ENCODE measurements around the gene EIF1. TPM values are rescaled to one million over a fixed set of nuclear protein-coding genes. Genes with fewer than 3 reads are reported as not detected.

The EIF1 gene
- total and polyA plus RNA-seq, 2 donors (not counting 1 experiment from before 2014, with no cell fraction given): 773 to 2,045 TPM

DNA sequence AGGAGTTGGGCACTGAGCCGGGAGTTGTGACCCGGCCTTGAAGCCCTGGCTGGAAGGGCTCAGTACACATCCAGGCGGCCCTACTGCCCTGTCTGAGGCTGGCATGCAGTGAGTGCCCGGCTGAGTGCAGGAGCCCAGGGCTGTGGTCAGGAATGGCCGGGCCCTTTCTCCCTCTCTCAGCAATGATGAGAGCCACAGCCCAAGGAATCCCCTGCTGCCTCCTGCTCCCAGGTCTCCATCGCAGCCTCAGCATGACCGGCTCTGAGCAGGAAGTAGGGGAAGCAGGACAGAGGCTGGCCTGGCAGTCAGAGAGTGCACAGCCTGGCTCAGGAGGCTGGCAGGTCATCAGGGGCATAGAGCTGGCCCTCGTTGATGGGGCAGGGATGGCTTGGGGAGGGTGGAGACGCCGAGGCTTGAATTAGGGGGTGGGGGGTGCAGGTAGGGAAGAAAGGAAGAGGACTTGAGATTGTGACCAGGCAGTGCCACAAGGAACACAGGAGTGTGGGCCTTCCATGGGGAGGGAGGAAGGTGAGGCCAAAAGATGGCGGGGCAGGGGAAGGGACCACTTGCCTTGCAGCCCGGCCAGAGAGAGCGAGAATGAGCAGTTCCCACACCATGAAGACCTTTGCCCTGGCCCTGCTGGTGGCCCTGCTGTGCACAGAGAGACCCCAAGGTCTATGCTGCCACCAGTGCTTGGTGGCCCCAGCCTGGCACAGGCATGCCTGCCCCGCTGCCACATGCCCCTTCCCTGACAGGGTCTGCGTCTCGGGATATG, 32.2 kb upstream of the EIF1 start:
- ChIA-PET CTCF (interaction anchor here (0.6 kb wide), 1 partner anchor 991 kb away, joined by 4 read pairs; the partner anchor contains the start of gene KRT222), POLR2A (no interaction called here)
- H3K27ac ChIP-seq (ENCODE audit: low read length in 2 of 2): no peak overlapping the region
- no peaks in the 10 kb centered on the region for H3K4me1 ChIP-seq (ENCODE audit: control insufficient read depth in 2 of 2, insufficient read depth in 2 of 2, low read length in 2 of 2)
- H3K36me3 ChIP-seq (replicated peaks in 1 of 2; ENCODE audit: control extremely low read depth in 1 of 2, control insufficient read depth in 1 of 2, extremely low read depth in 1 of 2, insufficient read depth in 2 of 2, low read length in 1 of 2): no peaks in the 10 kb centered on the region
- H3K27ac Mint-ChIP-seq: no peak overlapping the region
- TF ChIP-seq EZH2 (IDR thresholded peaks at IDR 0.05; ENCODE audit: borderline replicate concordance, insufficient read depth, low read depth, low read length, poor library complexity, severe bottlenecking): no peak
- TF ChIP-seq, protein P1, sequence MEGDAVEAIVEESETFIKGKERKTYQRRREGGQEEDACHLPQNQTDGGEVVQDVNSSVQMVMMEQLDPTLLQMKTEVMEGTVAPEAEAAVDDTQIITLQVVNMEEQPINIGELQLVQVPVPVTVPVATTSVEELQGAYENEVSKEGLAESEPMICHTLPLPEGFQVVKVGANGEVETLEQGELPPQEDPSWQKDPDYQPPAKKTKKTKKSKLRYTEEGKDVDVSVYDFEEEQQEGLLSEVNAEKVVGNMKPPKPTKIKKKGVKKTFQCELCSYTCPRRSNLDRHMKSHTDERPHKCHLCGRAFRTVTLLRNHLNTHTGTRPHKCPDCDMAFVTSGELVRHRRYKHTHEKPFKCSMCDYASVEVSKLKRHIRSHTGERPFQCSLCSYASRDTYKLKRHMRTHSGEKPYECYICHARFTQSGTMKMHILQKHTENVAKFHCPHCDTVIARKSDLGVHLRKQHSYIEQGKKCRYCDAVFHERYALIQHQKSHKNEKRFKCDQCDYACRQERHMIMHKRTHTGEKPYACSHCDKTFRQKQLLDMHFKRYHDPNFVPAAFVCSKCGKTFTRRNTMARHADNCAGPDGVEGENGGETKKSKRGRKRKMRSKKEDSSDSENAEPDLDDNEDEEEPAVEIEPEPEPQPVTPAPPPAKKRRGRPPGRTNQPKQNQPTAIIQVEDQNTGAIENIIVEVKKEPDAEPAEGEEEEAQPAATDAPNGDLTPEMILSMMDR (IDR thresholded peaks at IDR 0.05): no peak
- H3K4me3 Mint-ChIP-seq: no peak overlapping the region
- H3K4me2 ChIP-seq (replicated peaks; ENCODE audit: low read depth, low read length, poor library complexity, severe bottlenecking): no peak overlapping the region
- no peak overlapping the region for H2AFZ ChIP-seq (ENCODE audit: insufficient read depth, low read depth, low read length, poor library complexity, severe bottlenecking)
- intact Hi-C loops (cut with micrococcal nuclease): no loop called here
- 92% methylated on average over 16 of the region's 16 CpGs for WGBS (ENCODE audit: insufficient coverage)
- no peaks in the 10 kb centered on the region for H3K27me3 ChIP-seq (replicated peaks in 1 of 4; ENCODE audit: control extremely low read depth in 1 of 4, control insufficient read depth in 3 of 4, insufficient read depth in 4 of 4, low read length in 3 of 4)
- H3K4me1 Mint-ChIP-seq: no peaks in the 10 kb centered on the region
- ATAC-seq (ENCODE audit: low read depth) (no peak), DNase-seq (no peak)
- no peak overlapping the region for H3K9ac ChIP-seq (ENCODE audit: low read length)
- no peaks in the 10 kb centered on the region for H3K9me3 Mint-ChIP-seq (ENCODE audit: insufficient read depth)
- no peaks in the 10 kb centered on the region for H3K9me3 ChIP-seq (ENCODE audit: control extremely low read depth in 1 of 3, control insufficient read depth in 2 of 3, insufficient read depth in 1 of 3, low read length in 2 of 3)
- H3K79me2 ChIP-seq (ENCODE audit: control insufficient read depth, insufficient read depth, low read length): no peaks in the 10 kb centered on the region
- no peaks in the 10 kb centered on the region for H4K20me1 ChIP-seq (ENCODE audit: control insufficient read depth, insufficient read depth, low read length, poor library complexity, severe bottlenecking)
- H3K27me3 Mint-ChIP-seq: no peaks in the 10 kb centered on the region
- no peak overlapping the region for H3K4me3 ChIP-seq (ENCODE audit: control extremely low read depth in 1 of 5, extremely low read depth in 1 of 5, insufficient read depth in 1 of 5, low read depth in 2 of 5, low read length in 4 of 5)

DNA sequence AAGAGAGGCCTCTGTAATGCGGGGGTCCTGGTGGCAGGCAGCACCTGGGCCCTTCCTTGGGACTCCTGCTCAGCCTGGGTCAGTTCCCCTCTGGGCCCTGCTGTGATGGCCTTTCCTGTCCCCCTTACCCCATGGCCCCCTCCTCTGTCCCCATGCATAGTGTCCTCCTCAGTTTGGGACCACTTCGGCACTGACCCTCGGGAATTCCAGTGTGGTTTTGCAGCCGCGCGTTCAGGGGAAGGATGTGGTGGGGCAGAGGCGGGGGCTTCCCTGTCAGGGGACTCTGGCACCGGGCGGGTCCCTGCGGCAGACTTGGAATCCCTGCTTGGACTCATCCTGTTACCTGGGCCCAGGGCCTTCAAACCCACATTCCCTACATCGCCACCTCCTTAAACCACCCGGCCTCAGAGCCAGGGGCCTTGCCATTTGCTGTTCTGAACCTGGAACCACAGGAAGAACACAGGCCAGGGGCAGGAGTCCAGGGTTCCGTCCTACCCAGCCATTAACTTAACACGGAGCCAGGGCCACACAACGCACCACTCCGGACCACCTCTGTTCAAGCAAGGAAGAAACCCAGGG, 31.4 kb upstream of the EIF1 start:
- H4K20me1 ChIP-seq (ENCODE audit: control insufficient read depth, insufficient read depth, low read length, poor library complexity, severe bottlenecking): no peaks in the 10 kb centered on the region
- H3K27me3 ChIP-seq (replicated peaks in 1 of 4; ENCODE audit: control extremely low read depth in 1 of 4, control insufficient read depth in 3 of 4, insufficient read depth in 4 of 4, low read length in 3 of 4): no peaks in the 10 kb centered on the region
- H3K36me3 ChIP-seq (replicated peaks in 1 of 2; ENCODE audit: control extremely low read depth in 1 of 2, control insufficient read depth in 1 of 2, extremely low read depth in 1 of 2, insufficient read depth in 2 of 2, low read length in 1 of 2): no peaks in the 10 kb centered on the region
- no peak overlapping the region for H2AFZ ChIP-seq (ENCODE audit: insufficient read depth, low read depth, low read length, poor library complexity, severe bottlenecking)
- ChIA-PET CTCF (interaction anchor here (1.9 kb wide), 1 partner anchor 8 kb away, joined by 10 read pairs; no protein-coding TSS in a partner anchor), POLR2A (no interaction called here)
- H3K9me3 ChIP-seq (ENCODE audit: control extremely low read depth in 1 of 3, control insufficient read depth in 2 of 3, insufficient read depth in 1 of 3, low read length in 2 of 3): no peaks in the 10 kb centered on the region
- WGBS (ENCODE audit: insufficient coverage): 34% methylated on average over 16 of the region's 16 CpGs
- H3K4me1 ChIP-seq (ENCODE audit: control insufficient read depth in 2 of 2, insufficient read depth in 2 of 2, low read length in 2 of 2): no peaks in the 10 kb centered on the region
- no peaks in the 10 kb centered on the region for H3K79me2 ChIP-seq (ENCODE audit: control insufficient read depth, insufficient read depth, low read length)
- Mint-ChIP-seq H3K9me3 (ENCODE audit: insufficient read depth) (no peaks in the 10 kb centered on the region), H3K27ac (no peak overlapping the region), H3K4me3 (no peak overlapping the region), H3K4me1 (no peaks in the 10 kb centered on the region), H3K27me3 (no peaks in the 10 kb centered on the region)
- H3K9ac ChIP-seq (ENCODE audit: low read length): no peak overlapping the region
- DNase-seq (no peak), ATAC-seq (ENCODE audit: low read depth) (no peak)
- TF ChIP-seq, protein P1 (IDR thresholded peaks at IDR 0.05): no peak
- no peak for TF ChIP-seq EZH2 (IDR thresholded peaks at IDR 0.05; ENCODE audit: borderline replicate concordance, insufficient read depth, low read depth, low read length, poor library complexity, severe bottlenecking)
- no peak overlapping the region for H3K4me2 ChIP-seq (replicated peaks; ENCODE audit: low read depth, low read length, poor library complexity, severe bottlenecking)
- intact Hi-C loops (cut with micrococcal nuclease): no loop called here
- no peak overlapping the region for H3K27ac ChIP-seq (ENCODE audit: low read length in 2 of 2)
- no peak overlapping the region for H3K4me3 ChIP-seq (ENCODE audit: control extremely low read depth in 1 of 5, extremely low read depth in 1 of 5, insufficient read depth in 1 of 5, low read depth in 2 of 5, low read length in 4 of 5)

All from B cell (primary cell).